ENCODE results near the gene TBC1D9B. TPM values are rescaled to one million over a fixed set of nuclear protein-coding genes. Genes with fewer than 3 reads are reported as not detected.
A peak's percentile ranks its signal among the peaks of the same experiment; 100 is the strongest.

TBC1D9B gene
- polyA plus RNA-seq, 1 donor, result 83.0 TPM

GRCh38 chr5:179923436-179923835 is 15.7 kb upstream of the TBC1D9B start:
- WGBS (ENCODE audit: insufficient coverage, low lambda C conversion rate), result 94% methylated on average over 3 of the region's 6 CpGs
- no peak for DNase-seq
- no peaks in the 10 kb centered on the region for H3K4me1 ChIP-seq (ENCODE audit: control insufficient read depth, insufficient read depth, low read length)
- H3K27ac ChIP-seq (ENCODE audit: low read length), result no peak overlapping the region
- no peaks in the 10 kb centered on the region for H3K27me3 ChIP-seq (ENCODE audit: control insufficient read depth, insufficient read depth, low read length)
- H3K36me3 ChIP-seq (ENCODE audit: control insufficient read depth, insufficient read depth, low read length), result no peaks in the 10 kb centered on the region
- no peaks in the 10 kb centered on the region for H3K9me3 ChIP-seq (ENCODE audit: control insufficient read depth, low read depth, low read length)
- no peak overlapping the region for H3K4me3 ChIP-seq (ENCODE audit: low read length)

- Histone ChIP-seq H3K4me1 (ENCODE audit: control insufficient read depth, insufficient read depth, low read length) (no peaks in the 10 kb centered on the region), H3K4me3 (ENCODE audit: low read length) (no peak overlapping the region), H3K27ac (ENCODE audit: low read length) (no peak overlapping the region), H3K27me3 (ENCODE audit: control insufficient read depth, insufficient read depth, low read length) (no peaks in the 10 kb centered on the region), H3K9me3 (ENCODE audit: control insufficient read depth, low read depth, low read length) (no peaks in the 10 kb centered on the region), H3K36me3 (ENCODE audit: control insufficient read depth, insufficient read depth, low read length) (no peaks in the 10 kb centered on the region)
- 100% methylated on average over 2 of the region's 4 CpGs for WGBS (ENCODE audit: insufficient coverage, low lambda C conversion rate)
- no peak for DNase-seq
Measured at GRCh38 chr5:179920175-179920574, 12.5 kb upstream of the TBC1D9B start.

- Histone ChIP-seq H3K36me3 (ENCODE audit: control insufficient read depth, insufficient read depth, low read length) (no peaks in the 10 kb centered on the region), H3K4me3 (ENCODE audit: low read length) (no peak overlapping the region), H3K27ac (ENCODE audit: low read length) (no peak overlapping the region), H3K4me1 (ENCODE audit: control insufficient read depth, insufficient read depth, low read length) (no peaks in the 10 kb centered on the region), H3K9me3 (ENCODE audit: control insufficient read depth, low read depth, low read length) (no peaks in the 10 kb centered on the region), H3K27me3 (ENCODE audit: control insufficient read depth, insufficient read depth, low read length) (no peaks in the 10 kb centered on the region)
- no CpG with 5 or more reads among the region's 20 CpGs for WGBS (ENCODE audit: insufficient coverage, low lambda C conversion rate)
- DNase-seq, result no peak
Measured at GRCh38 chr5:179919487-179920060, 11.9 kb upstream of the TBC1D9B start.

GRCh38 chr5:179918742-179919486 is 11.2 kb upstream of the TBC1D9B start:
- WGBS (ENCODE audit: insufficient coverage, low lambda C conversion rate), result no CpG with 5 or more reads among the region's 19 CpGs
- H3K4me1 ChIP-seq (ENCODE audit: control insufficient read depth, insufficient read depth, low read length), result no peaks in the 10 kb centered on the region
- H3K9me3 ChIP-seq (ENCODE audit: control insufficient read depth, low read depth, low read length), result no peaks in the 10 kb centered on the region
- H3K36me3 ChIP-seq (ENCODE audit: control insufficient read depth, insufficient read depth, low read length), result no peaks in the 10 kb centered on the region
- no peak overlapping the region for H3K4me3 ChIP-seq (ENCODE audit: low read length)
- no peak overlapping the region for H3K27ac ChIP-seq (ENCODE audit: low read length)
- no peak for DNase-seq
- no peaks in the 10 kb centered on the region for H3K27me3 ChIP-seq (ENCODE audit: control insufficient read depth, insufficient read depth, low read length)

- H3K4me3 ChIP-seq (ENCODE audit: low read length), result no peak overlapping the region
- no peaks in the 10 kb centered on the region for H3K36me3 ChIP-seq (ENCODE audit: control insufficient read depth, insufficient read depth, low read length)
- H3K9me3 ChIP-seq (ENCODE audit: control insufficient read depth, low read depth, low read length), result no peaks in the 10 kb centered on the region
- H3K27ac ChIP-seq (ENCODE audit: low read length), result no peak overlapping the region
- H3K4me1 ChIP-seq (ENCODE audit: control insufficient read depth, insufficient read depth, low read length), result no peaks in the 10 kb centered on the region
- DNase-seq, result no peak
- no peaks in the 10 kb centered on the region for H3K27me3 ChIP-seq (ENCODE audit: control insufficient read depth, insufficient read depth, low read length)
- WGBS (ENCODE audit: insufficient coverage, low lambda C conversion rate), result no CpG with 5 or more reads among the region's 6 CpGs
Measured at GRCh38 chr5:179916523-179916922, 8.8 kb upstream of the TBC1D9B start.

- DNase-seq, result no peak
- WGBS (ENCODE audit: insufficient coverage, low lambda C conversion rate), result no CpG with 5 or more reads among the region's 10 CpGs
- no peaks in the 10 kb centered on the region for H3K4me1 ChIP-seq (ENCODE audit: control insufficient read depth, insufficient read depth, low read length)
- no peaks in the 10 kb centered on the region for H3K9me3 ChIP-seq (ENCODE audit: control insufficient read depth, low read depth, low read length)
- H3K27me3 ChIP-seq (ENCODE audit: control insufficient read depth, insufficient read depth, low read length), result no peaks in the 10 kb centered on the region
- no peaks in the 10 kb centered on the region for H3K36me3 ChIP-seq (ENCODE audit: control insufficient read depth, insufficient read depth, low read length)
- no peak overlapping the region for H3K4me3 ChIP-seq (ENCODE audit: low read length)
- no peak overlapping the region for H3K27ac ChIP-seq (ENCODE audit: low read length)
Measured at GRCh38 chr5:179915406-179915935, 7.8 kb upstream of the TBC1D9B start.

GRCh38 chr5:179914032-179914755 is 6.5 kb upstream of the TBC1D9B start:
- Histone ChIP-seq H3K36me3 (ENCODE audit: control insufficient read depth, insufficient read depth, low read length) (no peaks in the 10 kb centered on the region), H3K4me1 (ENCODE audit: control insufficient read depth, insufficient read depth, low read length) (no peaks in the 10 kb centered on the region), H3K27ac (ENCODE audit: low read length) (no peak overlapping the region), H3K9me3 (ENCODE audit: control insufficient read depth, low read depth, low read length) (no peaks in the 10 kb centered on the region), H3K27me3 (ENCODE audit: control insufficient read depth, insufficient read depth, low read length) (no peaks in the 10 kb centered on the region), H3K4me3 (ENCODE audit: low read length) (no peak overlapping the region)
- peak in 1 of 2 donors; percentile 39 for DNase-seq
- whole genome bisulfite sequencing (ENCODE audit: insufficient coverage, low lambda C conversion rate), result no CpG with 5 or more reads among the region's 8 CpGs

GRCh38 chr5:179913461-179913860 is 5.8 kb upstream of the TBC1D9B start:
- Histone ChIP-seq H3K4me3 (ENCODE audit: low read length) (no peak overlapping the region), H3K4me1 (ENCODE audit: control insufficient read depth, insufficient read depth, low read length) (no peaks in the 10 kb centered on the region), H3K27me3 (ENCODE audit: control insufficient read depth, insufficient read depth, low read length) (no peaks in the 10 kb centered on the region), H3K36me3 (ENCODE audit: control insufficient read depth, insufficient read depth, low read length) (no peaks in the 10 kb centered on the region), H3K9me3 (ENCODE audit: control insufficient read depth, low read depth, low read length) (no peaks in the 10 kb centered on the region), H3K27ac (ENCODE audit: low read length) (no peak overlapping the region)
- no peak for DNase-seq
- no CpG with 5 or more reads among the region's 9 CpGs for WGBS (ENCODE audit: insufficient coverage, low lambda C conversion rate)

GRCh38 chr5:179912951-179913350 is 5.3 kb upstream of the TBC1D9B start:
- H3K9me3 ChIP-seq (ENCODE audit: control insufficient read depth, low read depth, low read length), result no peaks in the 10 kb centered on the region
- no peak overlapping the region for H3K27ac ChIP-seq (ENCODE audit: low read length)

GRCh38 chr5:179912386-179912785 is 4.7 kb upstream of the TBC1D9B start:
- Histone ChIP-seq H3K4me1 (ENCODE audit: control insufficient read depth, insufficient read depth, low read length) (no peaks in the 10 kb centered on the region), H3K4me3 (ENCODE audit: low read length) (no peak overlapping the region), H3K9me3 (ENCODE audit: control insufficient read depth, low read depth, low read length) (no peaks in the 10 kb centered on the region), H3K36me3 (ENCODE audit: control insufficient read depth, insufficient read depth, low read length) (no peaks in the 10 kb centered on the region), H3K27ac (ENCODE audit: low read length) (no peak overlapping the region), H3K27me3 (ENCODE audit: control insufficient read depth, insufficient read depth, low read length) (no peaks in the 10 kb centered on the region)
- DNase-seq, result no peak
- no CpG with 5 or more reads among the region's 7 CpGs for WGBS (ENCODE audit: insufficient coverage, low lambda C conversion rate)

More at GRCh38 chr5:179912951-179913350, 5.3 kb upstream of the TBC1D9B start:
- DNase-seq, result no peak
- 86% methylated on average over 1 of the region's 19 CpGs for WGBS (ENCODE audit: insufficient coverage, low lambda C conversion rate)
- H3K4me1 ChIP-seq (ENCODE audit: control insufficient read depth, insufficient read depth, low read length), result no peaks in the 10 kb centered on the region
- H3K27me3 ChIP-seq (ENCODE audit: control insufficient read depth, insufficient read depth, low read length), result no peaks in the 10 kb centered on the region
- no peak overlapping the region for H3K4me3 ChIP-seq (ENCODE audit: low read length)
- no peaks in the 10 kb centered on the region for H3K36me3 ChIP-seq (ENCODE audit: control insufficient read depth, insufficient read depth, low read length)
